H1 (cell line): Measurements from ENCODE around the gene CARD11.

Experiments used
- CHD1 ChIP-seq: IDR thresholded peaks from 2 replicates; pipeline ENCODE4 v1.6.1; 2012; ENCODE audit warnings: low read depth, low read length, improper control_type of control experiment
- CTCF ChIP-seq, 3 experiments: IDR thresholded peaks; 1 replicate in 2 of 3; 2 replicates in 1 of 3; pipeline versions ENCODE4 v1.5.1 to v1.6.1; 2011; ENCODE audit warnings: low read length in 3 of 3, mild to moderate bottlenecking in 3 of 3, inconsistent platforms in 2 of 3, low read depth in 1 of 3, moderate library complexity in 1 of 3; ENCODE audit not compliant: insufficient read depth in 1 of 3; ENCODE audit errors: control extremely low read depth in 1 of 3
- EGR1 ChIP-seq: IDR thresholded peaks from 2 replicates; pipeline ENCODE4 v1.6.1; 2011; ENCODE audit warnings: low read depth, low read length, borderline replicate concordance
- EP300 ChIP-seq, 2 experiments: IDR thresholded peaks; 1 replicate in 1 of 2; 2 replicates in 1 of 2; pipeline ENCODE4 v1.6.1; 2011 to 2012; ENCODE audit warnings: low read depth in 2 of 2, low read length in 2 of 2, mild to moderate bottlenecking in 2 of 2, borderline replicate concordance in 1 of 2, inconsistent platforms in 1 of 2, moderate library complexity in 1 of 2
- EZH2 ChIP-seq: fragments of 200-600 bp; sonication (generic); IDR thresholded peaks from 2 replicates; pipeline ENCODE4 v1.7.1; 2012; ENCODE audit warnings: low read depth, mild to moderate bottlenecking, moderate library complexity, low read length, inconsistent platforms; ENCODE audit not compliant: severe bottlenecking
- GABPA ChIP-seq: IDR thresholded peaks from 2 replicates; pipeline ENCODE4 v1.6.1; 2011; ENCODE audit warnings: mild to moderate bottlenecking, low read length, moderate library complexity, borderline replicate concordance; ENCODE audit not compliant: insufficient read depth
- JUN ChIP-seq: IDR thresholded peaks from 2 replicates; pipeline ENCODE4 v1.6.1; 2011; ENCODE audit warnings: low read depth, mild to moderate bottlenecking, improper control_type of control experiment, low read length
- POLR2A ChIP-seq, 2 experiments: IDR thresholded peaks; 1 replicate in 1 of 2; 2 replicates in 1 of 2; pipeline ENCODE4 v1.6.1; 2011; ENCODE audit warnings: low read depth in 2 of 2, low read length in 2 of 2, mild to moderate bottlenecking in 2 of 2; ENCODE audit errors: control extremely low read depth in 1 of 2
- RAD21 ChIP-seq, 2 experiments: IDR thresholded peaks in 1 of 2; conservative IDR thresholded peaks in 1 of 2; 2 replicates each; pipeline ENCODE4 v1.6.1; 2011; ENCODE audit warnings: low read depth in 2 of 2, low read length in 2 of 2, improper control_type of control experiment in 1 of 2, inconsistent platforms in 1 of 2, mild to moderate bottlenecking in 1 of 2, moderate library complexity in 1 of 2
- SIRT6 ChIP-seq: IDR thresholded peaks from one replicate; pipeline ENCODE4 v1.7.1; 2012; ENCODE audit warnings: low read length, inconsistent platforms
- SUZ12 ChIP-seq: fragments of 200-600 bp; sonication (generic); IDR thresholded peaks from 2 replicates; pipeline ENCODE4 v1.6.1; 2012; ENCODE audit warnings: mild to moderate bottlenecking, inconsistent platforms, low read length, moderate library complexity, mixed read lengths
- YY1 ChIP-seq: IDR thresholded peaks from 2 replicates; pipeline ENCODE4 v1.6.1; 2011; ENCODE audit warnings: low read depth, mild to moderate bottlenecking, low read length
- TF ChIP-seq, protein P1 (sequence below): IDR thresholded peaks from 2 replicates; pipeline ENCODE4 v1.6.1; 2012; ENCODE audit warnings: inconsistent platforms

- TF ChIP-seq CTCF (IDR thresholded peaks at IDR 0.05; ENCODE audit: control extremely low read depth in 1 of 3, insufficient read depth in 1 of 3, low read depth in 1 of 3, low read length in 3 of 3): no peak
- TF ChIP-seq EZH2: no peak
- no peak for TF ChIP-seq SIRT6
- TF ChIP-seq POLR2A (IDR thresholded peaks at IDR 0.05; ENCODE audit: control extremely low read depth in 1 of 2, low read depth in 2 of 2, low read length in 2 of 2): no peak
- TF ChIP-seq EP300 (IDR thresholded peaks at IDR 0.05; ENCODE audit: borderline replicate concordance in 1 of 2, low read depth in 2 of 2, low read length in 2 of 2): no peak
- TF ChIP-seq EGR1: no peak
- no peak for TF ChIP-seq GABPA
- TF ChIP-seq, protein P1, sequence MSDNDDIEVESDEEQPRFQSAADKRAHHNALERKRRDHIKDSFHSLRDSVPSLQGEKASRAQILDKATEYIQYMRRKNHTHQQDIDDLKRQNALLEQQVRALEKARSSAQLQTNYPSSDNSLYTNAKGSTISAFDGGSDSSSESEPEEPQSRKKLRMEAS: no peak
- TF ChIP-seq JUN: no peak
- no peak for TF ChIP-seq RAD21 (IDR thresholded peaks at IDR 0.05 in 1 of 2, conservative IDR thresholded peaks at IDR 0.05 in 1 of 2; ENCODE audit: low read depth in 2 of 2, low read length in 2 of 2)
- no peak for TF ChIP-seq CHD1
- no peak for TF ChIP-seq YY1
- TF ChIP-seq SUZ12: no peak
Observed at GRCh38 chr7:3039787-3040186, 3.9 kb downstream of the CARD11 start.
